Endothelial cell of umbilical vein (primary cell): ENCODE results near the gene TACR1.
"Not testable (repeated sequence)": the region's sequence is repeated elsewhere in the genome, so short reads cannot be mapped to it uniquely, and the experiment has no call there.

ENCODE experiments used
- CTCF ChIP-seq, 2 donors: IDR thresholded peaks; 1 replicate in 1 of 2; 2 replicates in 1 of 2; pipeline ENCODE4 v1.5.1; 2011; ENCODE audit warnings: low read length in 2 of 2, mild to moderate bottlenecking in 2 of 2, moderate library complexity in 2 of 2, control low read depth in 1 of 2, inconsistent platforms in 1 of 2, low read depth in 1 of 2; ENCODE audit not compliant: insufficient read depth in 1 of 2; ENCODE audit errors: extremely low read depth in 1 of 2
- EZH2 ChIP-seq: IDR thresholded peaks from 2 replicates; pipeline ENCODE4 v1.6.1; 2012; ENCODE audit warnings: borderline replicate concordance, low read depth, mild to moderate bottlenecking, moderate library complexity, low read length, inconsistent platforms; ENCODE audit not compliant: severe bottlenecking
- FOS ChIP-seq: IDR thresholded peaks from 2 replicates; pipeline ENCODE4 v1.6.1; 2011; ENCODE audit warnings: mild to moderate bottlenecking, low read length, moderate library complexity, borderline replicate concordance; ENCODE audit not compliant: insufficient read depth
- GATA2 ChIP-seq: IDR thresholded peaks from 2 replicates; pipeline ENCODE4 v1.7.0; 2011; ENCODE audit warnings: low read depth, mild to moderate bottlenecking, moderate library complexity, mixed read lengths, low read length; ENCODE audit not compliant: insufficient read length, insufficient read depth
- JUN ChIP-seq: IDR thresholded peaks from 2 replicates; pipeline ENCODE4 v1.6.1; 2011; ENCODE audit warnings: borderline replicate concordance, low read depth; ENCODE audit not compliant: insufficient read length, insufficient read depth
- MAX ChIP-seq: IDR thresholded peaks from 2 replicates; pipeline ENCODE4 v1.6.1; 2011; ENCODE audit not compliant: insufficient read depth, insufficient read length
- MYC ChIP-seq: IDR thresholded peaks from one replicate; pipeline ENCODE4 v1.6.1; 2011; ENCODE audit warnings: mild to moderate bottlenecking, low read depth, low read length
- POLR2A ChIP-seq: IDR thresholded peaks from 2 replicates; pipeline ENCODE4 v1.6.1; 2012; ENCODE audit warnings: low read depth, mild to moderate bottlenecking, control low read depth, low read length
- POLR2AphosphoS5 ChIP-seq: IDR thresholded peaks from 2 replicates; pipeline ENCODE4 v1.6.1; 2012; ENCODE audit warnings: low read depth, mild to moderate bottlenecking, control low read depth, low read length, moderate library complexity; ENCODE audit not compliant: insufficient read depth

- TF ChIP-seq CTCF (IDR thresholded peaks at IDR 0.05; ENCODE audit: extremely low read depth in 1 of 2, insufficient read depth in 1 of 2, low read depth in 1 of 2, low read length in 2 of 2); POLR2A; POLR2AphosphoS5; MAX; FOS; EZH2; JUN; MYC; GATA2: not testable (repeated sequence)
Measured at GRCh38 chr2:75057150-75057549, 142.2 kb downstream of the TACR1 start.
